Hepatocyte (in vitro differentiated cells): ENCODE measurements around the gene KIF4A. TPM values are rescaled to one million over a fixed set of nuclear protein-coding genes. Genes with fewer than 3 reads are reported as not detected.

Experiments used
- DNase-seq: peaks from one replicate; pipeline ENCODE4 v3.0.0-alpha.2; 2016; ENCODE audit warnings: low spot score
- H2AFZ ChIP-seq: fragments of 200-600 bp; sonication (generic); 2 replicates; pipeline ENCODE4 v1.6.0; 2016; ENCODE audit warnings: antibody characterized with exemption, mild to moderate bottlenecking
- H3K27ac ChIP-seq: fragments of 200-600 bp; sonication (generic); 2 replicates; pipeline ENCODE4 v1.5.1; 2016; ENCODE audit warnings: mild to moderate bottlenecking
- H3K27me3 ChIP-seq: fragments of 200-600 bp; sonication (generic); 2 replicates; pipeline ENCODE4 v1.6.1; 2016
- H3K36me3 ChIP-seq: fragments of 200-600 bp; sonication (generic); replicated peaks from 2 replicates; pipeline ENCODE4 v1.5.1; 2016; ENCODE audit warnings: low read depth; ENCODE audit not compliant: insufficient read depth
- H3K4me1 ChIP-seq: fragments of 200-600 bp; sonication (generic); 2 replicates; pipeline ENCODE4 v1.5.1; 2016; ENCODE audit warnings: mild to moderate bottlenecking, moderate library complexity; ENCODE audit not compliant: insufficient read depth
- H3K4me2 ChIP-seq: fragments of 200-600 bp; sonication (generic); 2 replicates; pipeline ENCODE4 v1.6.0; 2016
- H3K4me3 ChIP-seq: fragments of 200-600 bp; sonication (generic); 2 replicates; pipeline ENCODE4 v1.5.1; 2016; ENCODE audit warnings: mild to moderate bottlenecking
- H3K79me2 ChIP-seq: fragments of 200-600 bp; sonication (generic); 2 replicates; pipeline ENCODE4 v1.6.0; 2017; ENCODE audit warnings: mild to moderate bottlenecking
- H3K9me2 ChIP-seq: fragments of 200-600 bp; sonication (generic); replicated peaks from 2 replicates; pipeline ENCODE4 v1.6.0; 2017; ENCODE audit warnings: mild to moderate bottlenecking; ENCODE audit not compliant: insufficient read depth
- H3K9me3 ChIP-seq: fragments of 200-600 bp; sonication (generic); 2 replicates; pipeline ENCODE4 v1.5.1; 2016; ENCODE audit warnings: low read depth, mild to moderate bottlenecking
- H4K20me1 ChIP-seq: fragments of 200-600 bp; sonication (generic); 2 replicates; pipeline ENCODE4 v1.6.0; 2016; ENCODE audit warnings: mild to moderate bottlenecking; ENCODE audit not compliant: insufficient read depth, poor library complexity, severe bottlenecking
- CTCF ChIP-seq: fragments of 200-600 bp; sonication (generic); IDR thresholded peaks from 2 replicates; pipeline ENCODE4 v1.5.1; 2016; ENCODE audit warnings: antibody characterized with exemption, mild to moderate bottlenecking; ENCODE audit not compliant: poor library complexity
- EZH2 ChIP-seq: fragments of 200-600 bp; sonication (generic); IDR thresholded peaks from 2 replicates; pipeline ENCODE4 v1.6.1; 2016; ENCODE audit warnings: antibody characterized with exemption, mild to moderate bottlenecking, borderline replicate concordance
- EZH2phosphoT487 ChIP-seq: fragments of 200-600 bp; sonication (generic); IDR thresholded peaks from one replicate; pipeline ENCODE4 v1.6.1; 2018; ENCODE audit warnings: antibody characterized with exemption, mild to moderate bottlenecking, low read depth, moderate library complexity; ENCODE audit not compliant: unreplicated experiment, severe bottlenecking
- WGBS: methylation state at CpG from one replicate; pipeline ENCODE4 v1.1.6; 2016; ENCODE audit warnings: low lambda C conversion rate; ENCODE audit errors: missing lambda C conversion rate; 5-methylcytosine and 5-hydroxymethylcytosine counted together
- polyA plus RNA-seq: library from polyadenylated mRNA; unstranded; fragments of >200 nt; fragmentation: Nextera tagmentation; extraction: Ambion mirVana; gene quantifications from 2 replicates; pipeline ENCODE4 v1.2.1, GENCODE V29; 2016
- total RNA-seq: library from RNA; depleted of rRNA; stranded (reverse); fragments of >200 nt; gene quantifications from 2 replicates; pipeline ENCODE4 v1.2.3, GENCODE V29; 2014

The KIF4A gene
- total and polyA plus RNA-seq, 2 experiments from 2014 or later, result 4.2 to 6.4 TPM

- no peak overlapping the region for H3K4me2 ChIP-seq
- no peaks in the 10 kb centered on the region for H3K36me3 ChIP-seq
- no peak overlapping the region for H3K4me3 ChIP-seq
- 90% methylated on average over 2 of the region's 2 CpGs for WGBS
- no peaks in the 10 kb centered on the region for H3K9me2 ChIP-seq
- H3K27ac ChIP-seq, result no peak overlapping the region
- no peaks in the 10 kb centered on the region for H3K27me3 ChIP-seq
- H2AFZ ChIP-seq, result no peak overlapping the region
- H3K79me2 ChIP-seq, result no peaks in the 10 kb centered on the region
- no peak for TF ChIP-seq EZH2
- no peak for TF ChIP-seq EZH2phosphoT487
- TF ChIP-seq CTCF, result no peak
- H4K20me1 ChIP-seq, result no peaks in the 10 kb centered on the region
- DNase-seq, result no peak
- no peaks in the 10 kb centered on the region for H3K4me1 ChIP-seq
- no peaks in the 10 kb centered on the region for H3K9me3 ChIP-seq
Observed at GRCh38 chrX:70324326-70324725, 34.4 kb downstream of the KIF4A start.

- H3K27me3 ChIP-seq, result no peaks in the 10 kb centered on the region
- no peak for DNase-seq
- H4K20me1 ChIP-seq, result no peaks in the 10 kb centered on the region
- H3K27ac ChIP-seq, result no peak overlapping the region
- no peaks in the 10 kb centered on the region for H3K79me2 ChIP-seq
- H3K4me1 ChIP-seq, result no peaks in the 10 kb centered on the region
- no peak overlapping the region for H3K4me3 ChIP-seq
- no peaks in the 10 kb centered on the region for H3K9me3 ChIP-seq
- H3K9me2 ChIP-seq, result no peaks in the 10 kb centered on the region
- no peak overlapping the region for H3K4me2 ChIP-seq
- TF ChIP-seq EZH2 (no peak), CTCF (no peak), EZH2phosphoT487 (no peak)
- H2AFZ ChIP-seq, result no peak overlapping the region
- H3K36me3 ChIP-seq, result no peaks in the 10 kb centered on the region
- 61% methylated on average over 1 of the region's 1 CpG for WGBS
Observed at GRCh38 chrX:70331161-70331560, 41.3 kb downstream of the KIF4A start.

- Histone ChIP-seq H3K36me3 (no peaks in the 10 kb centered on the region), H3K4me1 (no peaks in the 10 kb centered on the region), H3K27ac (no peak overlapping the region), H3K79me2 (no peaks in the 10 kb centered on the region), H4K20me1 (no peaks in the 10 kb centered on the region), H3K4me2 (no peak overlapping the region), H2AFZ (no peak overlapping the region), H3K27me3 (no peaks in the 10 kb centered on the region), H3K9me3 (no peaks in the 10 kb centered on the region), H3K9me2 (no peaks in the 10 kb centered on the region), H3K4me3 (no peak overlapping the region)
- TF ChIP-seq EZH2 (no peak), CTCF (no peak)
- 96% methylated on average over 1 of the region's 1 CpG for WGBS
- no peak for DNase-seq
Observed at GRCh38 chrX:70332600-70332999, 42.7 kb downstream of the KIF4A start.

- no peak overlapping the region for H3K4me3 ChIP-seq
- no peak overlapping the region for H3K27ac ChIP-seq
- H3K36me3 ChIP-seq, result no peaks in the 10 kb centered on the region
- no peaks in the 10 kb centered on the region for H4K20me1 ChIP-seq
- no peak for DNase-seq
- H3K9me3 ChIP-seq, result no peaks in the 10 kb centered on the region
- H2AFZ ChIP-seq, result no peak overlapping the region
- H3K4me2 ChIP-seq, result no peak overlapping the region
- TF ChIP-seq CTCF (no peak), EZH2 (no peak), EZH2phosphoT487 (no peak)
- H3K79me2 ChIP-seq, result no peaks in the 10 kb centered on the region
- no peaks in the 10 kb centered on the region for H3K9me2 ChIP-seq
- H3K4me1 ChIP-seq, result no peaks in the 10 kb centered on the region
- no peaks in the 10 kb centered on the region for H3K27me3 ChIP-seq
Observed at GRCh38 chrX:70336767-70337166, 46.9 kb downstream of the KIF4A start.
